Ecto neural progenitor cell (in vitro differentiated cells): ENCODE results near the gene TEX51.

ENCODE experiments used
- DNase-seq: peaks from one replicate; pipeline ENCODE4 v3.0.0-alpha.2; 2018; ENCODE audit warnings: low spot score

TEX51 gene

DNA sequence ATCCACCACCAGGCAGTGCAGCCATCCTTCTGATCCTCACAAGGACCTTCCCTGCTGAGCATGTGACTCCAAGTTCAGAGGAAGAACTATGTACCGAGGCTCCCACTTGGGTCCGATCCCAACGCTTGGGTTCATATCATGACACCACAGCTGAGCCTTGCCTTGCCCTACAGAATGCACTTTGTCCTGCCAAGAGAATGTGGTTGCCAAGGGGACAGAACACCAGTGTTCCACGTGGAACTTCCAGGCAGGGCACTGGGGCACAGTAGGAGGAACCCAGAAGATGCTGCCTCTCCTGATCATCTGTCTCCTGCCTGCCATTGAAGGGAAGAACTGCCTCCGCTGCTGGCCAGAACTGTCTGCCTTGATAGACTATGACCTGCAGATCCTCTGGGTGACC, at the start of gene TEX51:
Gene TEX51 (plus strand): TSS at position 255 of the 400 bp plus-strand sequence. CDS start 29 bp downstream, at position 284.
- peak; percentile 22 for DNase-seq

DNA sequence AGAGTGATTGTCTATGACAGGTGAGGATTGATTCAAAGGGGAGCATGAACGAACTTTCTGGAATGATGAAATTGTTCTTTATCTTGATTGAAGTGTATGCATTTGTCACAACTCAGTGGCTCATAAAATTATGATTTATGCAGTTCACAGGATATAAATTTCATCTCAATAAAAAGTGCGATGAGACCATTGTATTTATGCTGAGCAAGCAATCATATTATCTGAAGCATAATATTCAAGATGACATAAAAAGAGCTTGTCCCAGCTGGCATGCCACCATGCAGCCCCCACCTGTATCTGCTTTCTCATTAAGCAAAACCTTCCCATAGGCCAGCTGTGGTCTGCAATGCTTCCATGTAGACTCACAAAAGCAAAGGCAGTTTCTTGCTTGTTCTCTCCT, 49.6 kb upstream of the TEX51 start:
- DNase-seq = no peak

DNA sequence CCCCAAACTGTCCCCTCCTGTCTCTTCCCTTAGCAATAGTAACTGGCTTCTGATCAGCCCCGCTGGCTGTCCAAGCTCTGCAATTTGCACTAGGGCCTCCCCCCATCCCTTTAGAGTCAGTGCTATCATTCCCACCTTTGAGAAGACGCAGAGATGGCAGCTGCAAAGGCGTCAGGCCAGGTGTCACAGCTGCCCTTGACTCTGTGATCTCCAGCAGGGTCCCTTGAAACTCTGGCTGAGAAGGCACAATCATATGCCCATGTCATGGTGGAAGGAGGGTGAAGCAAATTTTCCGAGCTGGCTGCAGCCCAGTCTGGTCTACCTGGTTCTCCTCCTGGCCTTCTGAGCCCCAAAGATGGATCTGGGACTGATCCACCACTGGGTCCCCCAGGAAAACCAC, 49.2 kb upstream of the TEX51 start:
- no peak for DNase-seq

DNA sequence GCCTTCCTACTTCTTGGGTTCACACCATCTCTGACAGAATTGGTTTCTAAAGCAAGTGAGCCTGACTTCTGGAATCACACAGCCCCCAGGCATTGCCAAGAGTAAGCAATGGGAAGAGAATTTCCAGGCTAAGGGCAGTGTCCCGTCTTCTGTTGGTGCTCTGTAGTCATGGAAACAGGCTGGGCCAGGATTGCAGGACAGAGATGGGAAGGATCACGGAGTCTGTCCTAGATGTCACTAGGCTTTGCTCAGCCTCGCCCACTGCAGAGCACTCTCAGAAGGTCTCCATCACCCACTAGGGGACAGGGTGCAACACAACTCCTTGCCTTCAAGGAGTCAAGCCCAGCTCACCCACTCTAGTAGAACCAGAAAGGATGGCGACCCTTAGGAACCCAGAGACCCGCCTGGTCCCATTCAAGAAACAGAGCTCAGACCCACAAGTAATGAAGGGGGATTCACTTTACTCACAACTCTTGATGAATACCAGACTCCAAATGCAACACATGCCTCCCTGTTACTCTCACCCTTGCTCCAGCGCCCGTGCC, 48.6 kb upstream of the TEX51 start:
- DNase-seq = no peak

DNA sequence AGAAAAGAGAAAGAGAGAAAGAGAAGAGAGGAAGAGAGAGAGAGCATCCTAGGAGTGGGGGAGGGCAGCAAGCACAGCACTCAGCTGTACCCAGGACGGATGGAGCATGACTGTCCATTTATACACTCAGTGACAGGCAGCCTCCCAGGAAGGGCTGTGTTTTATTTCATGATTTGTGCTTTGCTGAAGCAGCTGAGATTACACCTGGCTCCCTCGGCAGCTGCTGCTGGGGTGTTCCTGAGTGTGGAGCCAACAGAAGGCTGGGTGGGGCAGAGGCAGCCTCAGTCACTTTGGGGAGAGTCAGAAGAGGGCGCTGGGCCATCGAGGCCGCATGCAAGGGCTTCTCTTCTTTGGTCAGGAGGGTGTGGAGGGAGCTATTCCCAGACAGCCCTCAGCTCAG, 47.8 kb upstream of the TEX51 start:
- no peak for DNase-seq

DNA sequence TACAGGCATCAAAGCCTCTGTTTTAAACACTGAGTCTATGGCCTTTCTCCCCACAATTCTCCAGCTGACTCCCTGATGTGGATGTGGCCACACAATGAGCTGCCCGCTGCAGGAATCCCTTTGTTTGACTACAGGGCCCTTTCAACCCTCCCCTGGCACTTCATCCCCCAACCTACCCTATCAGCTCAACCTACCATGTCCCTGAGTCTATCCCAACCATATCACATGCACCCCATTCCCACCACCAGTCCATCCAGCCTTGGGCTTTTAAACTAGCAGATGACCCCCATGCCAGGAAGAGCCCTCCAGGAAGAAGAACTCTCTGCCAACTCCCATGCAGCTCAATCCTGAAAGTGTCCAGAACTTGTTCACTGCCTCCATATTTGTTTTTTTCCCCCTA, 46.9 kb upstream of the TEX51 start:
- no peak for DNase-seq

DNA sequence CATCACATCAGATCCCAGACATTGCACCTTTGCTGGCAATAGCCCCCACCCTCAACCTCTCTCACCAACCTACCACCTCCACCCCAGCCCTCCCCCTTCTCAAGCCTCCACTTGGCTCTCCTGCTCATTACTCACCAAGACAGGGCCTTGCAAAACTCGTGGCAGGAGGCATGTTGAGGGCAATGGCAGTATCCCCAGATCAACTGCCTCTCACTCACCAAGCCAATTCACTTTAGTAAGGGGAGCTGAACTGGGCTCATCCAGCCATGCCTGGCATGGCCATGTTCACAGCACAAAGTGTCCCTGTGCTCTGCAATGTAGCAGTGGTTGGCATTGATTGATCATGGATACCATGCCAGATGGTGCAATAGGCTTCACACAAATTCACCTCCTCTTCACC, 46.3 kb upstream of the TEX51 start:
- DNase-seq = no peak

DNA sequence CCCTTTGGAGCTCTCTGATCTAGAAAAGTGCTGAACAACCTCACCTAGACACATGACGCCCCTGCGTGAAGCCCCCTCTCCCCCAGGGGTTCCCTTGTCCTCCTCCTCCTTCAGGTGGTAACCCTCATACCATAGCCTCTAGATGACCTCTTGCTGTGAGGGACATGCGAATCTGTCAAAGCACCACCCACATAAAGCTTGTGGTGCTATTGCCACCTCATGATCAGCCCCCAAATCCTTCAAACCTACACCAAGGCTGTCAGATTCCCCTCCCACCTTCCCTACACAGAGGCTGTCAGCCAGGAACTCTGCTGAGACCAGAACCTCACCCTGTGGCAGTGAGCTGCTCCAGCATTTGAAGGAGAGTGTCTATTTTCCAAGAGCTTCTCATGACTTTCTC, 43.1 kb upstream of the TEX51 start:
- no peak for DNase-seq

DNA sequence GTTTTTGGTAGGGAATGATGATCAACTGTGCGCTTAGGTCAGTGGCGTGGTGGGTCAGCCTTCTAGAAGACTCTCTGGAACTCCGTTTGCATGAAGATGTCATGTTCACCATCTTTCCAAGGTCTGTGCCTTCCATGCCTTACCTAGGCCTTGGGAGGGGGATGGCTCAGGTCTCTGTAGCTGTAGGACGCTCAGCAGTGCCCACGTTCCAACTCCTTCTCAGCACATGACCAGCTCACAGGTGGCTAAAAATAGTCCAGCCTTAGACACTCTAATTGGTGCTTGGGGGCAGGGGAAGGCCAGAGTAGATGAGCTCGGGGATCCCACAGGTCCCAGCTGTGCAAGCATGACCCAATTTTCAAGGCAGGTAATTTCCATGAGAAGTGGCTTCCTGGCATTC, 42.3 kb upstream of the TEX51 start:
- DNase-seq = no peak

DNA sequence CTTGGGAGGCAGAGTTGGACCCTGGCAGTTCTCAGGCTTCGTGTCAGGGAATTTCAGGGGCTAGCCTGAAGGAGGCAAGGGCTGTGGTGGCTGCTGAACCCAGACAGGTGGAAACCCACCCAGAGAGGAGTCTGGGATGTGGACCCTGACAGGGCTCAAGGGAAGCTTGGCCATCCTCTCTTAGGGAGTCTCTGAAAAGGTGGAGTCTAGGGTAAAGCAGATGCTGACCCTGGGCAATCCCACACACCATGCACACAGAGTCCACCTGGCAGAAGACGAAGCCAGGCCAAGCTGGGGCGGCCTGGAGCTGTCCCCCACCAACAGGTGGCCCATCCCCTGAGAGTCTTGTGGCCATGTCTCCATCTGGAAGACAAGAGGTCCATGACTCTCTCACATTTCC, 41.2 kb upstream of the TEX51 start:
- no peak for DNase-seq

DNA sequence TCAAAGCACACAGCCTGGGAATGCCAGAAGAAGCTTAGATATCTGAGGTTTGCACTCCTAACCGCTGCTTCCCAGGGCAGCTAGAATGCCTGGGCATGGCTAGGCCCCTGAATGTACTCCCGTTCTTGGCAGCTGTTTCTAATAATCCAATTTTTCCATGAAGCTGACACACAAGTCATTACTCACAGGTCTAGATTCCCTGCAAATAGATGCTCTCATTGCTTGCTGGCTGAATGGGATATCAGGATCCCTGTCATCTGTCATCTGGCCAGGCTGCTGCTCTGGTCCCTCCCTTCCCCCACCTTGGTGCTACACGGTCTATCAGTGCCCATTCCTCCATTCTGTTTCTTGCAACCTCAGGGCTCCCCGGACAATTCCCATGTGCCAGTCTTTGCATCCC, 40.7 kb upstream of the TEX51 start:
- no peak for DNase-seq

DNA sequence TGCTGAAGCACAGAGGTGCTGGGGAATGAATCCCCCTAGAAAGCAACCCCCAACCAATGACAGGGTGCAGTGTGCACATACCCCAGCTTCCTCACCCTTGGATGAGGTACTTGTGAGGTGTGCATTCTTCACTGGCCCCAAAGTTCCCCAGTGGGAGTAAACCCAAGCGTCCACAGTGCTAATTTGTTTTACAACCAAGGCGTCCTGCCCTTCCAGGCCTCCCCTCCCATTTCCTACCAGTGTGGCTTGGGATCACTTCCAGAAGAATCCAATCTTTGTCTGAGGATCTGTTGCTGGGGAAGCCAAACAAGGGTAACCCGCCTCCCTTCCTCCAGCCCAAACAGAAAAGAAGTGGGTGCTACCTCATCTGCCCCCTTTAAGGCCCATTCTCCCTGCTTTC, 40.3 kb upstream of the TEX51 start:
- no peak for DNase-seq

DNA sequence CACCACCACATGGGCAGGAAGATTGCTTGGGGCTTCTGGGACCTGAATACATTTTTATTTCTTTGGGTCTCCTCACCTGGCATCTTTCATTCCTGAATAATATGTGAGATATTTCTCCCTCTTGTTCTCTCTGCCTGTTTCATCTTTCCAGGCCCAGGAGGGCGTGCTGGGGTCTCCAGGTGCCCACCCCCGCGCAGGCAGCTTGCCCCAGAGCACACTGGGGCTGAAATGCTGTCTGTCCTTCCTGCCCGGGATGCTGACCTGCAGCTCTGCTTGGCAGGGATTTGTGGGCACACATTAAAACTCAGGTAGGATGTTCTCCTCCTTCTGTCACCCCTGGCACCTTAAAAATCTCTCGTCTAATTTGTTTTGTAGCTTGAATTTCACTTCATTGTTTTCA, 39.7 kb upstream of the TEX51 start:
- DNase-seq = no peak

DNA sequence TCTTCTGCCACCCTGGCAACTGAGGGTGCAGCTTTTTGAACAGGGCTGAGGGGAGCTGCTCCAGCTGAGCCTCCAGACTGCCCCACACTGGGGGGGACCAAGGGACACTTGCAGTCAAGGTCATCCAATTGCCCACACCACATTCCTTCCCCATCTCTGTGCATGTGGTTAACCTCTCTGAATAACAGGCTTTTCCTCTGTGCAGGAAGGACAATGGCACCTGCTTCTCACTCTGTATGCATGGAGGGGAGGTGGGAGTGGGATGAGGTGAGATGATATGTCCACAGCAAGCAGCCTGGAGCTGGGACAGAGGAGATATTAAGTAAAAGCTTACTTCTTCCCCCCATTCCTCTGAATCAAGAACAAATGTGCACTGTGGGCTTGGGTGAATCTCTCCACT, 39.1 kb upstream of the TEX51 start:
- no peak for DNase-seq

DNA sequence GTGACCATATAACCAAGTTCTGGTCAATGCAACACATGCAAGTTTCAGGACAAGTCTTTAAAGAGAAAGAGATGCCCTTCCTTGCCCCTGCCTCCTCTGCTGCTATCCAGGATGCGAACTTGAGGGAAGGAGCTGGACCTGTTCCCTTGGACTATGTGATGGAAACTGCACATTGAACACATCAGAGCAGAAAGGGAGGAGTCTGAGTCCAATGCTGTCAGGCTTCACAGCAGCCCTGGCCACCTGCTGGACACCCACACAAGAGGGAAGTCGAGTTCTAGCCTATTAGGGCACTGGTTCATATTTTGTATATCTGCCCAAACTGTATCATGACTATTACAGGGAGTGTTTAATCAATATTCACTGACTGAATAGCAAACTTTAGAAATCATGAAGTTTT, 38.3 kb upstream of the TEX51 start:
- no peak for DNase-seq

DNA sequence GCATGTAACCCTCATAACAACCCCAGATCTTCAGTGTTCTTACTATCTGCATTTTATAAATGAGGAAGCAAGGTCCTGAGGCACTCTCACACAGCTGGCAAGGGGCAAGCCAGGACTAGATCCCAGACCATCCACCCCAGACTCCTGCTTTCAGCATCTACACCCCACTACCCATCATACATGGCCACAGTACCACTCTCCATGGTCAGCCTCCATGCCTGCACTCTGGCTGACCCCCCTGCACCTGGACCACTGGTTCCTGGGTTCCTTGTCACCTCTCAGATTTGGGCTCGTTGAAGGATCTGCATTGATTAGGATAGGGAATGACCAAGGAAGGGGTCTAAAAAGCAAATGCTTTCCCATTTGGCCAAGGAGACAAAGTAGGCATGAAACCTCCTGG, 36.0 kb upstream of the TEX51 start:
- no peak for DNase-seq

DNA sequence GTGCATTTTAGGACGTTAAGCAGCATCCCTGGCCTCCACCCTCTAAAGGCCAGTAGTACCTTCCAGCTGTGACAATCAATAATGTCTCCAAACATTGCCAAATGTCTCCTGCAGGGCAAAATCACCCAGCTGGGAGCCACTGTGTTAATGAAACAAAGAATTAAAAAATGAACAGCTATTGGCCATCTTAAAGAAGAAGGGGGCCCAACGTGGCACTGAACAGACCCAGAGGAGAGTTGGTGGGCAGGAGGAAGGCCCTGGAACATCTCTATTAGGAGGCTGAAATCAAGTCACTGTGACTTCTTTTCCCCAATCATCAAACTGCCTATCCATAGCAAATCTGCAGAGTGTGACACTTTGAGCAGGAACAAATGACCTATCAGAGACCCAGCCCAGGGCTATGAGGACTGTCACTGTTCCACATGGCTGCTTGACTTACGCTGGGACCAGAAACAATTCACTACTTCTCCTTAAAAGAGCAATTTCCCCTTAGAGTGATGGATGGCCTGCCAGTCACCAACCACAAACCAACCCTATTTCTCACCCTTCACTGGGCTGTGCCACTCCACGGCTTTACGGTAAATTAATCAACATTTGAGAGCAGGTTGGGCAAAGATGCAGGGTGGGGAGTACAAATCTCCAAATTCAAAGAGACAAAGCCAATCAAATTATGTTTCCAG, 35.2 kb upstream of the TEX51 start:
- no peak for DNase-seq

DNA sequence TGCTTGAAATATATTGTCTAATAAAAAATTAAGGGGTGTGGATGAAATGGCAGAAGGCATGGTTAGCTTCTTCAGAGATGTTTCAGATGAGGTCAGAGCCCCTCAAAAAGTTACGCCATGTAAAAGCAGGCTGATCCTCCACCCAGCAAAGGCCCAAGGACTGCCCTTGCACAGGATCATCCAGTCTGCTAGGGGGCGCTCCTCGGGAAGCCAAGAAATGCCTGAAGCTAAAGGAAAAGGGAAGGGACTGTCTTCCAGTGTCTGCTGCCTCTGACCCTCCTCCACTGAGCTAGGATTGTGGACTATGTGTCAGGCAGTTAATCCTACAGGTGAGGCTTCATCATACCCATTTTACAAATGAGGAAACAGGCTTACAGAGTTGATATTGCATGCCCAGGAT, 33.8 kb upstream of the TEX51 start:
- no peak for DNase-seq

DNA sequence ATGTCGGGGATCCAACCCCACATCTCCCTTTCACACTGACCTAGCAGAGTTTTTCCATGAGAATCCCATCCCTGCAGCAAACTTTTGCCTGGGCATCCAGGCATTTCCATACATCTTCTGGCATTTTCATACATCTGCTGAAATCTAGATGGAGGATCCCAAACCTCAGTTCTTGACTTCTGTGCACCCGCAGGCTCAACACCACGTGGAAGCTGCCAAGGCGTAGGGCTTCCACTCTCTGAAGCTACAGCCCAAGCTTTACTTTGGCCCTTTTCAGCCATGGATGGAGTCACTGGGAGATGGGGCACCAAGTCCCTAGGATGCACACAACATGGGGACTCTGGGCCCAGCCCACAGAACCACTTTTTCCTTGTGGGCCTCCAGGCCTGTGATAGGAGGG, 32.2 kb upstream of the TEX51 start:
- DNase-seq = no peak

DNA sequence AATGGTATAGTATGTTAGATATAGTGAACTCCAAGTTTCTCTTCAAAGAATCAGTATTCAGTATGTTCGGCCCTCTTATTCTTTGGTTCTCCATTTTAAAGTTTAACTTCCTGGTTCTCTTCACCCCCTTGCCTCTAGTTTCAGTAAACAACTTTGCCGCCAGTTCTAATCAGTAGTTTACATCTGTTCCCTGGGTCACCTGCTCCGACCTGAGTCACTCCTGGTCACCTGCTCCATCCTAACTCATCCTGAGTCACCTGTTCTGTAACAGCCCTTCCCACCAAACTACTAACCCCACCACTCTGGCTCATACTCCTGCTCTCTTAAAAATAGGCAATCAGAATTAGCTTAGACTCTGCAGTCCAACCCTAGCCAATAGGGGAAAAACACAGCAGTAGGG, 23.7 kb upstream of the TEX51 start:
- peak; percentile 12 for DNase-seq

DNA sequence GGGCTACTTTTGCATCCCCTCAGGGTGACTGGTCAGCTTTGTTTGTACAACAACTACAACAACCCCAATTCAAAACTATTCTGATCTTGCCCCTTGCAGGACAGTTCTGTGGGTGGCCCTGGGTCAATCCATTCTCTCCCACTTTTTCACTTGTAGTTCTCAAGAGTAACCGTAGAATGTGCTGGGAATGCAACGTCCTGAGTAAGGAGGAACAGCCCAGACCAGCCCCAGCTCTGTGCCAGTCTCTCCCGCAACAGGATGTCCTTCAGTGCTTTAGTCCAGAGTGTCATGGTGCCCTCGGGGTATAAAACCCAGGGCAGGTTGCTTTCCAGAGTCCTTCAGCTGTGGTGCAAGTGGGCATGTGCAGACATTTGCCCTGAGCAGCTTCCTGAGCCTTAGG, 22.1 kb upstream of the TEX51 start:
- DNase-seq = no peak

DNA sequence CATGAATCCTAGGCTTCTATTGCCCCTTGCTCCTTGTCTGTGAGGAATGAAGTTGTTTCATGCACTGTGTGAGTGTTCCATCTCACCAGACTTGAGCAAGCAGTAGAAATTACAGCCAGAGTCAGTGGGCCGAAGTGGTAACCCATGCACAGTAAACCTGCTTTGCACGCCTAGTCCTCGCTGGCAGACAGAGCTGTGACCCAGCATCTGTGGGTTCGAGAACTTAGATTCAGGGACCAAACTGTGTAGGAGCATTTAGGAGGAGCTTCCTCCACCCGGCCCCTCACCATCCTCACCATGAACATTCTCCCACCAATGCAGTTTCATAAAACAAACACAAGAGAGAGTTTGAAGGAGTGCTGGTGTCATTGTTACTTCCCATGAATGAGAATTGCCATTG, 21.6 kb upstream of the TEX51 start:
- no peak for DNase-seq

DNA sequence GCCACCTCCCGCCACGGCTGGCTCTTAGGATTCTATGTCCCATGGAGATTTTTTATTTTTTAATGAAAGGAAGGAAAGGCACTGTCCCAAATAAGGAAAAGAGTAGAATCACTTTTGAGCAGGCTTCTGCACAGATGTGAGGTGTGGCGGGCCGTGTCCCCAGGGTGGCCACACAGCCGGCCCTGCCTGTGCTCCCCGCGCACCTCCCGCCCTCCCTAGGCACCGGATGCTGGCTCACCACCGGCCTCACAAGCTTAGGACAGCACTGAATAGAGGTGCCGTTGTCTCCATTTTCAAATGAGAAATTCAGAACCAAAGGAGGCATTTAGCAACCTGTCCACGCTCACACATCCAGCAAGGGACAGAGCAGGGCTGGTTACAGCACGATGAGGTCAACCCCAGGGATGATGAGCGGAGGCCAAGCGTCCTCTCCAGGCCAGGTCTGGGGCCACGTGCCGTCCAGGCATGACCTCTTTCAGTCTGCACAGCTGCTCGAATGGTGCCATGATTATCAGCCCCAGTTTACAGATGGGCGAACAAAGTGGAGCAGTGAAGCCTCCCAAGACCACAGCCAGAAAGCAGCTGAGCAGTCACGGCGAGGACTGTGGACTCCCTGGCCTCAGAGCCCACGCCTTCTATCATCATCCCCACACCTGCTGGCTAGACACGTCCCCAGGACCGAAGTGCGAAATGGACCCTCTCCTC, 20.7 kb upstream of the TEX51 start:
- peak; percentile 36 for DNase-seq

DNA sequence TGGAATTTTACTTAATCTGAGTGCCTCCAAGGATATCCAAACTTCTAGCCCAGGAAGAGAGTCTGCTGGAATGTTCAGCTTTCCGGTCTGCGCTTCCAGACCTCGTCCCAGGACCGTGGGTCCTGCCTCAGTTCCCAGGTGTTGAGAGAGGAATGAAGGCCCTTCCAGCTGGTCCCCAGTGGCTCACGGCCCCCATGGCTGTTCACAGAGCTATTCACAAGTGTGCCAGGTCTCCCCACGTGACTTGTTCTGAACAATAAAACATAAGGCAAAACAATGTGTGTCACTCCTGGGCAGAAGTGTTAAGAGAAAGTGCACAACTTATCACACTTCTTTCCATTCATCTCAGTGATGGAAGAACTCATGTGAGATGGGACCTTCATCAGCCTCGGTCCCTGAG, 20.1 kb upstream of the TEX51 start:
- peak; percentile 35 for DNase-seq
